Right atrium auricular region (tissue), 2 donors: ENCODE results near the gene DDR1. TPM values are rescaled to one million over a fixed set of nuclear protein-coding genes. Genes with fewer than 3 reads are reported as not detected.
A peak's percentile ranks its signal among the peaks of the same experiment; 100 is the strongest.

Experiments
- DNase-seq: peaks from one replicate; pipeline ENCODE4 v3.0.0-alpha.2; 2019; ENCODE audit warnings: low spot score
- H3K27ac ChIP-seq, 2 donors: fragments of 200-600 bp; sonication (generic); 1 replicate in 1 of 2; 2 replicates in 1 of 2; pipeline ENCODE4 v1.5.1; 2016 to 2019
- H3K27me3 ChIP-seq, 2 donors: fragments of 200-600 bp; sonication (generic); one replicate each; pipeline versions ENCODE4 v1.5.1 to v1.6.0; 2017 to 2019
- H3K36me3 ChIP-seq: fragments of 200-600 bp; sonication (generic); one replicate; pipeline ENCODE4 v1.5.1; 2016
- H3K4me1 ChIP-seq, 2 donors: fragments of 200-600 bp; sonication (generic); one replicate each; pipeline versions ENCODE4 v1.5.1 to v1.6.0; 2017 to 2019
- H3K4me3 ChIP-seq, 2 donors: fragments of 200-600 bp; sonication (generic); 1 replicate in 1 of 2; 2 replicates in 1 of 2; pipeline ENCODE4 v1.5.1; 2017 to 2019; ENCODE audit warnings: mild to moderate bottlenecking in 1 of 2, moderate library complexity in 1 of 2
- H3K9me3 ChIP-seq, 2 donors: fragments of 200-600 bp; sonication (generic); one replicate each; pipeline ENCODE4 v1.5.1; 2019
- CTCF ChIP-seq, 2 donors: fragments of 200-600 bp; sonication (generic); IDR thresholded peaks; one replicate each; pipeline ENCODE4 v1.5.1; 2019; ENCODE audit warnings: antibody characterized with exemption in 2 of 2
- total RNA-seq, 2 donors: library from RNA; depleted of rRNA; stranded (reverse); fragments of >200 nt; gene quantifications; one replicate each; pipeline ENCODE4 v1.1.0, GENCODE V29; 2016

Gene DDR1
- total RNA-seq, 2 donors from 2014 or later, result 61.7 to 106 TPM

GRCh38 chr6:30837432-30837831, 46.9 kb upstream of the DDR1 start:
- no peak overlapping the region for H3K4me3 ChIP-seq
- no peaks in the 10 kb centered on the region for H3K36me3 ChIP-seq
- H3K27me3 ChIP-seq, result no peaks in the 10 kb centered on the region
- no peak for TF ChIP-seq CTCF (IDR thresholded peaks at IDR 0.05)
- no peak for DNase-seq
- H3K27ac ChIP-seq, result peak overlapping the region in 1 of 2 donors; percentile 78
- peaks cover 0 to 43% of the 10 kb centered on the region in 2 donors for H3K4me1 ChIP-seq
- no peaks in the 10 kb centered on the region for H3K9me3 ChIP-seq

- no peak for TF ChIP-seq CTCF (IDR thresholded peaks at IDR 0.05)
- H3K36me3 ChIP-seq, result no peaks in the 10 kb centered on the region
- peaks cover 0 to 47% of the 10 kb centered on the region in 2 donors for H3K4me1 ChIP-seq
- no peaks in the 10 kb centered on the region for H3K27me3 ChIP-seq
- H3K4me3 ChIP-seq, result no peak overlapping the region
- DNase-seq, result no peak
- H3K27ac ChIP-seq, result peak overlapping the region in 1 of 2 donors; percentile 78
- no peaks in the 10 kb centered on the region for H3K9me3 ChIP-seq
Measured at GRCh38 chr6:30837870-30838269, 46.4 kb upstream of the DDR1 start.

GRCh38 chr6:30839671-30840070, 44.6 kb upstream of the DDR1 start:
- no peak for TF ChIP-seq CTCF (IDR thresholded peaks at IDR 0.05)
- peaks cover 0 to 60% of the 10 kb centered on the region in 2 donors for H3K4me1 ChIP-seq

GRCh38 chr6:30840084-30840934, 44.0 kb upstream of the DDR1 start:
- H3K36me3 ChIP-seq, result no peaks in the 10 kb centered on the region
- no peaks in the 10 kb centered on the region for H3K9me3 ChIP-seq
- H3K27me3 ChIP-seq, result no peaks in the 10 kb centered on the region
- no peak for DNase-seq
- TF ChIP-seq CTCF (IDR thresholded peaks at IDR 0.05), result no peak
- H3K4me3 ChIP-seq, result no peak overlapping the region
- no peak overlapping the region for H3K27ac ChIP-seq
- H3K4me1 ChIP-seq, result peaks cover 0 to 56% of the 10 kb centered on the region in 2 donors

More at GRCh38 chr6:30839671-30840070, 44.6 kb upstream of the DDR1 start:
- Histone ChIP-seq H3K27ac (no peak overlapping the region), H3K9me3 (no peaks in the 10 kb centered on the region), H3K36me3 (no peaks in the 10 kb centered on the region), H3K4me3 (no peak overlapping the region), H3K27me3 (no peaks in the 10 kb centered on the region)
- no peak for DNase-seq

- H3K27ac ChIP-seq, result peak overlapping the region in 1 of 2 donors; percentile 48
- H3K36me3 ChIP-seq, result no peaks in the 10 kb centered on the region
- no peak overlapping the region for H3K4me3 ChIP-seq
- no peak for TF ChIP-seq CTCF (IDR thresholded peaks at IDR 0.05)
- H3K4me1 ChIP-seq, result peaks cover 0 to 55% of the 10 kb centered on the region in 2 donors
- no peaks in the 10 kb centered on the region for H3K27me3 ChIP-seq
- H3K9me3 ChIP-seq, result no peaks in the 10 kb centered on the region
- DNase-seq, result no peak
Measured at GRCh38 chr6:30840935-30841643, 43.2 kb upstream of the DDR1 start.
